H1 (cell line): ENCODE data around the gene RHOH. TPM values are rescaled to one million over a fixed set of nuclear protein-coding genes. Genes with fewer than 3 reads are reported as not detected.

Experiments used
- CTCF ChIA-PET: fragments of 300-600 bp; sonication (Branson Sonifier 250); formaldehyde crosslinking; loops from one replicate; lab custom pipeline; 2021; ENCODE audit not compliant: partially characterized antibody; lab: Charles Lee
- POLR2A ChIA-PET: fragments of 300-600 bp; sonication (Branson Sonifier 250); formaldehyde crosslinking; loops from one replicate; lab custom pipeline; 2021; ENCODE audit warnings: inconsistent platforms; ENCODE audit not compliant: partially characterized antibody; lab: Charles Lee
- DNase-seq, 2 experiments: peaks; one replicate each; pipeline versions ENCODE4 v3.0.0 to v3.0.0-alpha.2; 2010 to 2022; ENCODE audit warnings: low spot score in 2 of 2, low read depth in 1 of 2, mixed read lengths in 1 of 2
- FAIRE-seq: peaks from 2 replicates; lab custom pipeline; 2011; peaks lifted over from hg19 to GRCh38; lab: Jason Lieb, UNC
- H2AFZ ChIP-seq: 2 replicates; pipeline ENCODE4 v1.8.1; 2012; ENCODE audit warnings: low read length, inconsistent platforms
- H2AK5ac ChIP-seq: 2 replicates; pipeline ENCODE4 v1.6.1; 2013; ENCODE audit warnings: low read depth, low read length
- H2BK120ac ChIP-seq: replicated peaks from 2 replicates; pipeline ENCODE3; 2013; ENCODE audit warnings: low read depth, low read length, inconsistent platforms
- H2BK12ac ChIP-seq: 2 replicates; pipeline ENCODE4 v1.6.1; 2013; ENCODE audit warnings: low read depth, low read length
- H2BK15ac ChIP-seq: 2 replicates; pipeline ENCODE4 v1.6.1; 2013; ENCODE audit warnings: low read length
- H2BK20ac ChIP-seq: 2 replicates; pipeline ENCODE4 v1.6.1; 2013; ENCODE audit warnings: low read length
- H2BK5ac ChIP-seq: 2 replicates; pipeline ENCODE4 v1.6.1; 2013; ENCODE audit warnings: low read depth, low read length
- H3K14ac ChIP-seq: 2 replicates; pipeline ENCODE4 v1.6.1; 2013; ENCODE audit warnings: inconsistent platforms; ENCODE audit not compliant: insufficient read length
- H3K18ac ChIP-seq: 2 replicates; pipeline ENCODE4 v1.6.1; 2013; ENCODE audit warnings: low read length; ENCODE audit errors: extremely low read depth
- H3K23ac ChIP-seq: 2 replicates; pipeline ENCODE4 v1.6.1; 2013; ENCODE audit warnings: inconsistent platforms; ENCODE audit not compliant: insufficient read length
- H3K23me2 ChIP-seq: 2 replicates; pipeline ENCODE4 v1.6.1; 2013; ENCODE audit warnings: low read depth, low read length
- H3K27ac ChIP-seq: 2 replicates; pipeline ENCODE4 v1.6.1; 2011; ENCODE audit warnings: low read depth, low read length, inconsistent platforms
- H3K27me3 ChIP-seq, 4 experiments: replicated peaks in 1 of 4; 1 replicate in 1 of 4; 2 replicates in 3 of 4; pipeline versions ENCODE4 v1.6.1 to v1.8.1; 2011 to 2013; ENCODE audit warnings: low read length in 3 of 4, mild to moderate bottlenecking in 3 of 4, inconsistent platforms in 2 of 4, mixed read lengths in 2 of 4, moderate library complexity in 1 of 4; ENCODE audit not compliant: control insufficient read depth in 3 of 4, insufficient read depth in 3 of 4; ENCODE audit errors: extremely low read depth in 1 of 4
- H3K36me3 ChIP-seq, 4 experiments: 2 replicates each; pipeline versions ENCODE4 v1.6.1 to v1.8.1; 2011 to 2013; ENCODE audit warnings: mild to moderate bottlenecking in 4 of 4, low read length in 3 of 4, moderate library complexity in 2 of 4, control low read depth in 1 of 4, inconsistent platforms in 1 of 4; ENCODE audit not compliant: insufficient read depth in 4 of 4, control insufficient read depth in 2 of 4
- H3K4ac ChIP-seq: replicated peaks from 2 replicates; pipeline ENCODE3; 2013; ENCODE audit warnings: low read length, low read depth, mixed read lengths, inconsistent platforms; ENCODE audit not compliant: insufficient read length
- H3K4me1 ChIP-seq, 4 experiments: replicated peaks in 1 of 4; 1 replicate in 1 of 4; 2 replicates in 3 of 4; pipeline versions ENCODE4 v1.6.1 to v1.8.1; 2011 to 2013; ENCODE audit warnings: low read length in 3 of 4, inconsistent platforms in 2 of 4, mixed read lengths in 1 of 4; ENCODE audit not compliant: insufficient read depth in 4 of 4, control insufficient read depth in 3 of 4
- H3K4me2 ChIP-seq, 2 experiments: 2 replicates each; pipeline versions ENCODE4 v1.6.1 to v1.8.1; 2011 to 2013; ENCODE audit warnings: low read depth in 2 of 2, low read length in 2 of 2, control low read depth in 1 of 2, inconsistent platforms in 1 of 2, mild to moderate bottlenecking in 1 of 2; ENCODE audit not compliant: insufficient read depth in 1 of 2
- H3K4me3 ChIP-seq, 4 experiments: fragments of 200-600, 300-600 bp in 1 of 4; sonication (generic), shearing (Covaris generic), sonication (Bioruptor Twin) in 1 of 4; 2 replicates each; pipeline versions ENCODE4 v1.5.1 to v1.8.1; 2011 to 2016; ENCODE audit warnings: low read length in 4 of 4, low read depth in 3 of 4, control low read depth in 2 of 4, inconsistent platforms in 2 of 4, mild to moderate bottlenecking in 2 of 4, mixed read lengths in 1 of 4, moderate library complexity in 1 of 4; ENCODE audit not compliant: insufficient read depth in 2 of 4; ENCODE audit errors: extremely low read depth in 1 of 4
- H3K56ac ChIP-seq: replicated peaks from 2 replicates; pipeline ENCODE3; 2013; ENCODE audit warnings: low read depth, mild to moderate bottlenecking, mixed read lengths, low read length, inconsistent platforms; ENCODE audit not compliant: insufficient read length
- H3K79me1 ChIP-seq: 2 replicates; pipeline ENCODE4 v1.6.1; 2013; ENCODE audit warnings: low read depth, low read length, control low read depth
- H3K79me2 ChIP-seq, 2 experiments: 2 replicates each; pipeline versions ENCODE4 v1.6.1 to v1.8.1; 2012 to 2013; ENCODE audit warnings: low read length in 2 of 2, mild to moderate bottlenecking in 2 of 2, inconsistent platforms in 1 of 2; ENCODE audit not compliant: insufficient read depth in 2 of 2, control insufficient read depth in 1 of 2
- H3K9ac ChIP-seq, 4 experiments: replicated peaks in 1 of 4; 1 replicate in 1 of 4; 2 replicates in 3 of 4; pipeline versions ENCODE4 v1.6.1 to v1.8.1; 2011 to 2013; ENCODE audit warnings: low read depth in 3 of 4, low read length in 3 of 4, control low read depth in 2 of 4, mild to moderate bottlenecking in 2 of 4, moderate library complexity in 2 of 4, inconsistent platforms in 1 of 4; ENCODE audit errors: extremely low read depth in 1 of 4
- H3K9me3 ChIP-seq, 2 experiments: 2 replicates each; pipeline versions ENCODE4 v1.6.1 to v1.8.1; 2012 to 2013; ENCODE audit warnings: mild to moderate bottlenecking in 2 of 2, moderate library complexity in 2 of 2, control low read depth in 1 of 2, inconsistent platforms in 1 of 2, low read depth in 1 of 2, low read length in 1 of 2, mixed read lengths in 1 of 2; ENCODE audit not compliant: insufficient read depth in 2 of 2
- H4K20me1 ChIP-seq, 2 experiments: replicated peaks in 1 of 2; 2 replicates each; pipeline versions ENCODE3 to v1.8.1; 2011 to 2013; ENCODE audit warnings: inconsistent platforms in 2 of 2, low read length in 2 of 2, mild to moderate bottlenecking in 1 of 2; ENCODE audit not compliant: insufficient read depth in 2 of 2, control insufficient read depth in 1 of 2
- H4K5ac ChIP-seq: 2 replicates; pipeline ENCODE4 v1.6.1; 2013; ENCODE audit warnings: low read length, low read depth, mixed read lengths, inconsistent platforms; ENCODE audit not compliant: insufficient read length
- H4K8ac ChIP-seq: 2 replicates; pipeline ENCODE4 v1.8.0; 2013; ENCODE audit warnings: mild to moderate bottlenecking, moderate library complexity, low read length, inconsistent platforms; ENCODE audit not compliant: insufficient read depth; ENCODE audit errors: extremely low read depth
- H4K91ac ChIP-seq: replicated peaks from 2 replicates; pipeline ENCODE3; 2013; ENCODE audit warnings: low read length, mixed read lengths, inconsistent platforms; ENCODE audit not compliant: insufficient read length
- CHD1 ChIP-seq: IDR thresholded peaks from 2 replicates; pipeline ENCODE4 v1.6.1; 2012; ENCODE audit warnings: low read depth, low read length, improper control_type of control experiment
- CTCF ChIP-seq, 3 experiments: IDR thresholded peaks; 1 replicate in 2 of 3; 2 replicates in 1 of 3; pipeline versions ENCODE4 v1.5.1 to v1.6.1; 2011; ENCODE audit warnings: low read length in 3 of 3, mild to moderate bottlenecking in 3 of 3, inconsistent platforms in 2 of 3, low read depth in 1 of 3, moderate library complexity in 1 of 3; ENCODE audit not compliant: insufficient read depth in 1 of 3; ENCODE audit errors: control extremely low read depth in 1 of 3
- EGR1 ChIP-seq: IDR thresholded peaks from 2 replicates; pipeline ENCODE4 v1.6.1; 2011; ENCODE audit warnings: low read depth, low read length, borderline replicate concordance
- HDAC2 ChIP-seq, 2 experiments: fragments of 300-600 bp in 1 of 2; sonication (generic) in 1 of 2; IDR thresholded peaks; 2 replicates each; pipeline ENCODE4 v1.6.1; 2011 to 2012; ENCODE audit warnings: low read depth in 2 of 2, low read length in 2 of 2, mild to moderate bottlenecking in 2 of 2, moderate library complexity in 2 of 2, borderline replicate concordance in 1 of 2, inconsistent platforms in 1 of 2
- KDM1A ChIP-seq: fragments of 200-600, 300-600 bp; sonication (generic); IDR thresholded peaks from 2 replicates; pipeline ENCODE4 v1.7.1; 2016; ENCODE audit warnings: mild to moderate bottlenecking, low read length, borderline replicate concordance
- MAFK ChIP-seq: IDR thresholded peaks from 2 replicates; pipeline ENCODE4 v1.6.1; 2012; ENCODE audit warnings: low read depth, mild to moderate bottlenecking, improper control_type of control experiment, low read length
- POU5F1 ChIP-seq: IDR thresholded peaks from 2 replicates; pipeline ENCODE4 v1.6.1; 2011; ENCODE audit warnings: low read depth, mild to moderate bottlenecking, low read length, moderate library complexity
- RNF2 ChIP-seq: fragments of 200-900, 300-1000 bp; sonication (generic); IDR thresholded peaks from 2 replicates; pipeline ENCODE4 v1.7.1; 2016; ENCODE audit warnings: borderline replicate concordance, low read depth, mild to moderate bottlenecking, antibody characterized with exemption, low read length; ENCODE audit not compliant: poor library complexity, severe bottlenecking; ENCODE audit errors: missing control alignments
- SIN3A ChIP-seq, 2 experiments: IDR thresholded peaks in 1 of 2; conservative IDR thresholded peaks in 1 of 2; 2 replicates each; pipeline ENCODE4 v1.6.1; 2011 to 2012; ENCODE audit warnings: low read length in 2 of 2, improper control_type of control experiment in 1 of 2, low read depth in 1 of 2, mild to moderate bottlenecking in 1 of 2
- YY1 ChIP-seq: IDR thresholded peaks from 2 replicates; pipeline ENCODE4 v1.6.1; 2011; ENCODE audit warnings: low read depth, mild to moderate bottlenecking, low read length
- WGBS, 2 experiments: shearing (Covaris generic) in 1 of 2; methylation state at CpG; one replicate each; pipeline versions ENCODE4 v1.1.6 to v1.1.7; 2013 to 2015; ENCODE audit warnings: low lambda C conversion rate in 2 of 2, mixed read lengths in 2 of 2, inconsistent platforms in 1 of 2, low coverage in 1 of 2, missing lambda C conversion rate in 1 of 2; ENCODE audit not compliant: insufficient replicate concordance in 2 of 2, insufficient coverage in 1 of 2, insufficient read length in 1 of 2; ENCODE audit errors: extremely low coverage in 1 of 2, missing lambda C conversion rate in 1 of 2; 5-methylcytosine and 5-hydroxymethylcytosine counted together
- polyA plus RNA-seq, 7 experiments: library from polyadenylated mRNA; depleted of rRNA in 3 of 7; stranded (reverse) in 5 of 7; unstranded in 2 of 7; fragments of >200 nt in 5 of 7; fragments of 200-250 nt in 2 of 7; gene quantifications; 1 replicate in 5 of 7; 2 replicates in 1 of 7; 4 replicates in 1 of 7; pipeline versions ENCODE4 v1.2.1 to v1.2.3, GENCODE V29; 2011 to 2013; ENCODE audit warnings: missing spikeins in 2 of 7, mixed read lengths in 2 of 7
- total RNA-seq: library from RNA; stranded (reverse); fragmentation: NEBNext Ultra II Directional; extraction: Animal tissue kit (Norgen Biotek cat#: 25700); gene quantifications from 2 replicates; pipeline ENCODE4 v1.2.1, GENCODE V29; 2021

The RHOH gene
- total and polyA plus RNA-seq, 2 of the 8 experiments (the other 6 are each of a cell fraction or from before 2014, with no cell fraction given), result 5.9 to 6.9 TPM

- H2AK5ac ChIP-seq, result no peak overlapping the region
- no peak overlapping the region for H4K5ac ChIP-seq
- H3K9me3 ChIP-seq, result no peaks in the 10 kb centered on the region
- H4K8ac ChIP-seq, result no peak overlapping the region
- no peak overlapping the region; a peak in 1 of 4 replicates for H3K4me2 ChIP-seq
- no peaks in the 10 kb centered on the region for H3K23me2 ChIP-seq
- H3K4me3 ChIP-seq, result no peak overlapping the region
- no peak overlapping the region for H3K14ac ChIP-seq
- CTCF ChIA-PET, result interaction anchor here (0.6 to 1.6 kb wide), 10 partner anchors 27 to 600 kb away, joined by 3 to 4 read pairs (median 3); no protein-coding TSS in a partner anchor
- H3K9ac ChIP-seq, result no peak overlapping the region
- H2BK120ac ChIP-seq, result no peak overlapping the region
- no peak overlapping the region for H4K91ac ChIP-seq
- no peaks in the 10 kb centered on the region for H3K27me3 ChIP-seq
- H3K23ac ChIP-seq, result no peak overlapping the region
- FAIRE-seq (no peak), DNase-seq (no peak)
- WGBS, 2 experiments, result 82% methylated on average over 5 of the region's 5 CpGs; no CpG with 5 or more reads in 1 of the 2 experiments
- H2BK15ac ChIP-seq, result no peak overlapping the region
- no peak overlapping the region for H2BK12ac ChIP-seq
- H3K27ac ChIP-seq, result no peak overlapping the region
- H3K56ac ChIP-seq, result no peak overlapping the region
- H2AFZ ChIP-seq, result 0 out of 2 replicates have a peak overlapping the region, but pooled peaks have one; percentile 81
- no peaks in the 10 kb centered on the region for H3K79me1 ChIP-seq
- H3K4me1 ChIP-seq, result peaks cover 3 to 17% (median 12%) of the 10 kb centered on the region in 4 experiments
- H3K4ac ChIP-seq, result no peak overlapping the region
- no peaks in the 10 kb centered on the region for H3K36me3 ChIP-seq
- H2BK20ac ChIP-seq, result no peak overlapping the region
- POLR2A ChIA-PET, result interaction anchor here (0.6 to 1.5 kb wide), 2 partner anchors 70 to 134 kb away, joined by 3 to 5 read pairs; partner anchors contain the start of gene N4BP2
- H4K20me1 ChIP-seq, result no peaks in the 10 kb centered on the region
- no peaks in the 10 kb centered on the region for H3K79me2 ChIP-seq
- H3K18ac ChIP-seq, result no peak overlapping the region
- H2BK5ac ChIP-seq, result no peak overlapping the region
- TF ChIP-seq EGR1 (no peak), CHD1 (no peak), MAFK (no peak), SIN3A (conservative IDR thresholded peaks at IDR 0.05 in 1 of 2, IDR thresholded peaks at IDR 0.05 in 1 of 2; ENCODE audit: low read depth in 1 of 2, low read length in 2 of 2) (no peak), CTCF (IDR thresholded peaks at IDR 0.05; ENCODE audit: control extremely low read depth in 1 of 3, insufficient read depth in 1 of 3, low read depth in 1 of 3, low read length in 3 of 3) (no peak), KDM1A (no peak), RNF2 (no peak), POU5F1 (no peak), HDAC2 (IDR thresholded peaks at IDR 0.05; ENCODE audit: borderline replicate concordance in 1 of 2, low read depth in 2 of 2, low read length in 2 of 2) (no peak), YY1 (no peak)
These were observed 6.4 kb upstream of the RHOH start for GRCh38 chr4:40190465-40190864.
